LNCAP (cell line): ENCODE measurements around the gene SLC28A3.

Experiments used
- CTCF ChIP-seq: fragments of 450-650 bp; IDR thresholded peaks from 2 replicates; pipeline ENCODE4 v1.5.1; 2017; ENCODE audit warnings: mild to moderate bottlenecking

Gene SLC28A3

GRCh38 chr9:84255696-84256095, 84.9 kb downstream of the SLC28A3 start:
- TF ChIP-seq CTCF = no peak

- TF ChIP-seq CTCF = no peak
Measured at GRCh38 chr9:84254972-84255371, 85.6 kb downstream of the SLC28A3 start.

- TF ChIP-seq CTCF = no peak
Measured at GRCh38 chr9:84251921-84252320, 88.6 kb downstream of the SLC28A3 start.

- TF ChIP-seq CTCF = no peak
Measured at GRCh38 chr9:84241817-84242373, 98.7 kb downstream of the SLC28A3 start.

GRCh38 chr9:84239343-84239742, 101.2 kb downstream of the SLC28A3 start:
- no peak for TF ChIP-seq CTCF

- TF ChIP-seq CTCF = peak; percentile 56
Measured at GRCh38 chr9:84238652-84239051, 101.9 kb downstream of the SLC28A3 start.

GRCh38 chr9:84235511-84235910, 105.0 kb downstream of the SLC28A3 start:
- TF ChIP-seq CTCF = no peak
